Activated B cell treated with CpG ODN at 0.5 μM for 24 hours (primary cell): ENCODE measurements around the gene UBE2V1. TPM values are rescaled to one million over a fixed set of nuclear protein-coding genes. Genes with fewer than 3 reads are reported as not detected.
"Not testable (repeated sequence)": the region's sequence is repeated elsewhere in the genome, so short reads cannot be mapped to it uniquely, and the experiment has no call there.

Experiments used
- ATAC-seq: fragments of 200-7000 bp; cut with Tn5 transposase; one replicate; pipeline ENCODE4 v1.10.0; 2021; ENCODE audit warnings: low read depth, mild to moderate bottlenecking, moderate library complexity
- CTCF ChIA-PET: fragments of 350-600 bp; sonication (Branson Sonifier 250); formaldehyde crosslinking; loops from one replicate; lab custom pipeline; 2021; ENCODE audit warnings: antibody characterized with exemption; lab: Charles Lee
- POLR2A ChIA-PET: fragments of 350-600 bp; sonication (Branson Sonifier 250); formaldehyde crosslinking; loops from one replicate; lab custom pipeline; 2021; ENCODE audit warnings: antibody characterized with exemption; lab: Charles Lee
- DNase-seq: peaks from one replicate; pipeline ENCODE4 v3.0.0; 2022
- H3K27ac Mint-ChIP-seq: one replicate; pipeline ENCODE4 v1.8.0; 2020; ENCODE audit warnings: mixed read lengths
- H3K27me3 Mint-ChIP-seq: one replicate; pipeline ENCODE4 v1.8.0; 2021; ENCODE audit warnings: mixed read lengths
- H3K36me3 Mint-ChIP-seq: one replicate; pipeline ENCODE4 v1.8.0; 2021; ENCODE audit warnings: low read depth, mixed read lengths
- H3K4me1 Mint-ChIP-seq: one replicate; pipeline ENCODE4 v1.8.0; 2021; ENCODE audit warnings: mixed read lengths
- H3K4me3 Mint-ChIP-seq: one replicate; pipeline ENCODE4 v1.8.0; 2020; ENCODE audit warnings: mild to moderate bottlenecking, mixed read lengths
- H3K9me3 Mint-ChIP-seq: one replicate; pipeline ENCODE4 v1.8.0; 2020; ENCODE audit warnings: mixed read lengths
- intact Hi-C: fragments of 100-400 bp; cut with micrococcal nuclease; formaldehyde crosslinking; loops from one replicate; pipeline ENCODE4 v1.15.1; 2024
- total RNA-seq: library from RNA; stranded (reverse); gene quantifications from 2 replicates; pipeline ENCODE4 v1.2.3, GENCODE V29; 2022
- TF ChIP-seq, protein P1 (sequence below): fragments of 200-600 bp; IDR thresholded peaks from one replicate; pipeline ENCODE4 v1.8.0; 2022; ENCODE audit warnings: antibody characterized with exemption, mild to moderate bottlenecking

UBE2V1 gene
- total RNA-seq, 1 donor from 2014 or later = 166 TPM

DNA sequence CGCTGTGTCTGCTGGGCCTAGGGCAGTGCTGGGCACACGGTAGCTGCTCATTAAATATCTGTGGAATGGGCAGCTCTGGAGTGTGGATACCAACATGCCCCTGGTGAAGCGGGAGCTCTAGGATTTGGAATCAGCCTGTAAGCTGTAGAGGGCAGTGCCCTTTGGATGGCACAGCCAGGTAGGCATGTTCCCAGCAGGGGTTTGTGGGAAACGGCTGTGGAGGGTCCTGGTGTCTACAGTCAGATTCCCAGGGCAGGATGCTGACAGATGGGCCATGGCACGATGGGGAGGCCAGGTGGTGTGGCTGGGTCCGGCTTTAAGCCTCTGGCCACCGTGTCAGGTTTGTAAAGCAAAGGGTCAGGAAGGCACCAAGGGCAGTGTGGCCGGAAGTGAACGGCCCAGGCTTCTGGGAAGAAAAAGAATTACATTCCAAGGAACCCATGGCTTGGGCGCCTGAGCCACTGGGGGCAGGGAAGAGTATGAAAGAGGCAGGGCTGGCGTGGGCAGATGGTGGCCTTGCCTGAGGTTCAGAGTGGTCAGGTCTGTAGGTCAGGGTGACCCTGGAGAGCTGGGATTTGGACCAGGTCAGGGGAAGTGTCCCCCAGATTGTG is 44.8 kb downstream of the UBE2V1 start:
- ATAC-seq (no peak), DNase-seq (no peak)
- ChIA-PET CTCF (interaction anchor here (6.2 to 6.3 kb wide), 2 partner anchors 16 to 90 kb away, joined by 67 to 346 read pairs; partner anchors contain the start of gene SNAI1), POLR2A (interaction anchor here (0.7 kb wide), 1 partner anchor 69 kb away, joined by 3 read pairs; no protein-coding TSS in a partner anchor)
- H3K36me3 Mint-ChIP-seq = no peaks in the 10 kb centered on the region
- peaks cover 4% of the 10 kb centered on the region for H3K4me1 Mint-ChIP-seq
- intact Hi-C loops = no loop called here
- no peak overlapping the region for H3K4me3 Mint-ChIP-seq
- TF ChIP-seq, protein P1, sequence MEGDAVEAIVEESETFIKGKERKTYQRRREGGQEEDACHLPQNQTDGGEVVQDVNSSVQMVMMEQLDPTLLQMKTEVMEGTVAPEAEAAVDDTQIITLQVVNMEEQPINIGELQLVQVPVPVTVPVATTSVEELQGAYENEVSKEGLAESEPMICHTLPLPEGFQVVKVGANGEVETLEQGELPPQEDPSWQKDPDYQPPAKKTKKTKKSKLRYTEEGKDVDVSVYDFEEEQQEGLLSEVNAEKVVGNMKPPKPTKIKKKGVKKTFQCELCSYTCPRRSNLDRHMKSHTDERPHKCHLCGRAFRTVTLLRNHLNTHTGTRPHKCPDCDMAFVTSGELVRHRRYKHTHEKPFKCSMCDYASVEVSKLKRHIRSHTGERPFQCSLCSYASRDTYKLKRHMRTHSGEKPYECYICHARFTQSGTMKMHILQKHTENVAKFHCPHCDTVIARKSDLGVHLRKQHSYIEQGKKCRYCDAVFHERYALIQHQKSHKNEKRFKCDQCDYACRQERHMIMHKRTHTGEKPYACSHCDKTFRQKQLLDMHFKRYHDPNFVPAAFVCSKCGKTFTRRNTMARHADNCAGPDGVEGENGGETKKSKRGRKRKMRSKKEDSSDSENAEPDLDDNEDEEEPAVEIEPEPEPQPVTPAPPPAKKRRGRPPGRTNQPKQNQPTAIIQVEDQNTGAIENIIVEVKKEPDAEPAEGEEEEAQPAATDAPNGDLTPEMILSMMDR = no peak
- no peak overlapping the region for H3K27ac Mint-ChIP-seq
- peaks cover 7% of the 10 kb centered on the region for H3K27me3 Mint-ChIP-seq
- H3K9me3 Mint-ChIP-seq = no peaks in the 10 kb centered on the region

DNA sequence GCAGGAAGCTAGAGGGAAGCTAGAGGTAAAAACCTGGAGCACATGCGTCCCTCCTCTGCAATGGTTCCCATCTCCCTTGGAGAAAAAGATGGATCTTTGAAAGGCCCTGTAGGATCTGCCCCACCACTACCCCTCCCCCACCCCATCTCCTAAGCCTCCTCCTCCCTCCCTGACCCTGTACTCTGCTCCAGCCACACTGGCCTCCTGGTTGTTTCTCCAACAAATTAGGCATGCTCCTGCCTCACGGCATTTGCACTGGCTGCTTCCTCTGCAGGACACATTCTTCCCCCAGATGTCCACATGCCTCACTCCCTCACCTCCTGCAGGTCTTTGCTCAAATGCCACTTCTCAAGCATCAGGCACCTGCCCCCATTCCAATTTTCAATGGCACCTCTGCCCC is 45.5 kb downstream of the UBE2V1 start:
- Mint-ChIP-seq H3K36me3 (no peaks in the 10 kb centered on the region), H3K4me3 (no peak overlapping the region), H3K4me1 (peaks cover 4% of the 10 kb centered on the region), H3K27ac (no peak overlapping the region), H3K9me3 (no peaks in the 10 kb centered on the region), H3K27me3 (peaks cover 7% of the 10 kb centered on the region)
- DNase-seq = no peak
- TF ChIP-seq, protein P1 = no peak
- ATAC-seq = no peak
- ChIA-PET POLR2A (no interaction called here), CTCF (interaction anchor here (6.2 kb wide), 1 partner anchor 89 kb away, joined by 346 read pairs; the partner anchor contains the start of gene SNAI1)
- intact Hi-C loops = no loop called here

DNA sequence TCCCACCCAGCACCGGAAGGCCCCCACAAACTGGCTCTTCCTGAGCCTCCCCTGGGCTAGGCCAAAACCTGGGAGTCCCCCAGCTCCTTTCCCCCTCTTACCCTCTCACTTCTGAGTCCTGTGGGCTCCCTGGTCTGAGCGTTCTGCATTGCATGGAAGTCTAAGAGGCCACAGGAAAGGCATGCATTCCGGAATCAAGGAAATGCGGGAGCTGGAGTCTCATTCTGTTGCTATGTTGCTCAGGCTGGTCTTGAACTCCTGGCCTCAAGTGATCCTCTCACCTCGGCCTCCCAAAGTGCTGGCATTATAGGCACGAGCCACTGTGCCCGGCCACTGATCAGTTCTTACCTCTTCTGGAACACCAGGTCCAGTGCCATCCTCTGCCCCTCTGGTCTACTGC is 45.9 kb downstream of the UBE2V1 start:
- DNase-seq (no peak), ATAC-seq (no peak)
- Mint-ChIP-seq H3K27me3 (peaks cover 7% of the 10 kb centered on the region), H3K27ac (no peak overlapping the region), H3K36me3 (no peaks in the 10 kb centered on the region), H3K4me1 (peaks cover 4% of the 10 kb centered on the region), H3K4me3 (no peak overlapping the region), H3K9me3 (no peaks in the 10 kb centered on the region)
- intact Hi-C loops = no loop called here
- TF ChIP-seq, protein P1 = no peak
- ChIA-PET CTCF (interaction anchor here (0.8 kb wide), 1 partner anchor 85 kb away, joined by 3 read pairs; no protein-coding TSS in a partner anchor), POLR2A (interaction anchor here (0.6 kb wide), 1 partner anchor 150 kb away, joined by 6 read pairs; no protein-coding TSS in a partner anchor)

DNA sequence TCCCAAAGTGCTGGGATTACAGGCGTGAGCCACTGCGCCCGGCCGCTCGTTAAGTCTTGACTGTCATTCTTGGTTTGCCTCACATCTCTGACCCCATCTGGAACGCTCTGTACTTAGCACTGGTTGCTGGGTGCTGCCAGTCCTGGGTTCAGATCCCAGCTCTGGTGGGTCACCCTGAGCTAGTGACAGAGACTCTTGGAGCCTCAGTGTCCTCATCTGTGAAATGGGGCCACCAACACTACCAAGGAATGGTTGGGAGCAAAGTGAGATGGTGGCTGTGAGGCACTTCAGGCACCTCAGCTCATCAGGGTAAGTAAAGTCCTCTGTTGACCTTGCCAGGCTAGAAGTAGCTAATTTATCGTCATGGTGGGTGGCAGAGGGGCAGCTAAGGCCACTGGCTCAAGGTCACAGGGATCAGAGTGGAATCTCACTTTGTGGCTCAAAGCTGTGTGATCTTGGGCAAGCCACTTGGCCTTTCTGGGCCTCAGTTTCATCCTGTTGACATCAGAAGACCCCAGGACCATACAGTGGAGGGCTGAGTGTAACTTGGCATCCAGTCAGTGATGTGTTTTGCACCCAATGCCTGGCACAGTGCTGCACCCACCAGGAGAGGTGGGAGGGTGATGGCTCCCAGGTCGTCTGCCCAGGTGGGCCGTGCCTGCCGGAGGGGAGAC is 46.7 kb downstream of the UBE2V1 start:
- H3K27ac Mint-ChIP-seq = no peak overlapping the region
- intact Hi-C loops = no loop called here

DNA sequence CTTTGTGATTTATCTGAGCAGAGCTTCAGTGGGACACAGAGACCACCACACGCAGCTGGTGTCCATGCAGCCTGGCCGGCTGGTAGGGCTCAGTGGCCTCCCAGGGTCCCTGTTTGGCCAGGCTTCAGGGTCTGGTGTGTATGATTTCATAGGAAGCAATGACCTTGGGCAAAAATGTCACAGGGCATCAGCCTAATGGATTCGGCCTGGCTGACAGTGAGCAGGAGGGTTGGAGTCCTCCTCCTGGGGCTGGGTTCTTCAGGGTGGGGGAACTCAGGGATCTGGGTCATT is 47.7 kb downstream of the UBE2V1 start:
- CTCF ChIA-PET = no interaction called here
- no peaks in the 10 kb centered on the region for H3K36me3 Mint-ChIP-seq

More for the DNA sequence above, 46.7 kb downstream of the UBE2V1 start:
- DNase-seq (no peak), ATAC-seq (no peak)
- TF ChIP-seq, protein P1 = no peak
- Mint-ChIP-seq H3K4me3 (no peak overlapping the region), H3K27me3 (peaks cover 7% of the 10 kb centered on the region), H3K4me1 (no peaks in the 10 kb centered on the region), H3K36me3 (no peaks in the 10 kb centered on the region), H3K9me3 (no peaks in the 10 kb centered on the region)
- ChIA-PET CTCF (interaction anchor here (0.8 kb wide), 1 partner anchor 84 kb away, joined by 3 read pairs; no protein-coding TSS in a partner anchor), POLR2A (interaction anchor here (0.6 kb wide), 1 partner anchor 150 kb away, joined by 6 read pairs; no protein-coding TSS in a partner anchor)

DNA sequence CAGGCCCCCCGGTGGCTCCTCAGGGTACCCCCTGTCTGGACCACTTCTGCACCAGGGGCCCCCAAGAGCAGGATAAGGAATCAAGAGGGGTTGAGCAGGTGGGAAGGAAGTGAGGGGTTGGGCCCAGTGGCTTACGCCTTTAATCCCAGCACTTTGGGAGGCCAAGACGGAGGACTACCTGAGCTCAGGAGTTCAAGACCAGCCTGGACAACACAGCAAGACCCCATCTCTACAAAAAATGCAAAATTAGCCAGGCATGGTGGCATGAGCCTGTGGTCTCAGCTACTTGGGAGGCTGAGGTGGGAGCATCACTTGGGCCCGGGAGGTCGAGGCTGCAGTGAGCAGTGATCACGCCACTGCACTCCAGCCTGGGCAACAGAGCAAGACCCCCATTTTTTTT is 49.2 kb downstream of the UBE2V1 start:
- CTCF ChIA-PET = interaction anchor here (1.9 kb wide), 1 partner anchor 84 kb away, joined by 4 read pairs; no protein-coding TSS in a partner anchor
- not testable (repeated sequence) for ATAC-seq

More for the DNA sequence above, 47.7 kb downstream of the UBE2V1 start:
- POLR2A ChIA-PET = no interaction called here
- TF ChIP-seq, protein P1 = no peak
- Mint-ChIP-seq H3K4me1 (no peaks in the 10 kb centered on the region), H3K27me3 (peaks cover 7% of the 10 kb centered on the region), H3K27ac (no peak overlapping the region), H3K9me3 (no peaks in the 10 kb centered on the region), H3K4me3 (no peak overlapping the region)
- ATAC-seq (no peak), DNase-seq (no peak)
- intact Hi-C loops = no loop called here

More for the DNA sequence above, 49.2 kb downstream of the UBE2V1 start:
- intact Hi-C loops, H3K36me3 Mint-ChIP-seq, H3K4me3 Mint-ChIP-seq, H3K4me1 Mint-ChIP-seq, DNase-seq, H3K9me3 Mint-ChIP-seq, POLR2A ChIA-PET, H3K27me3 Mint-ChIP-seq, H3K27ac Mint-ChIP-seq: not testable (repeated sequence)
